NK-92 (cell line): Measurements from ENCODE around the gene MYMX.

Source experiments
- DNase-seq: peaks from one replicate; lab custom pipeline; 2025; ENCODE audit not compliant: unreplicated experiment; lab: John Stamatoyannopoulos, UW

MYMX gene

DNA sequence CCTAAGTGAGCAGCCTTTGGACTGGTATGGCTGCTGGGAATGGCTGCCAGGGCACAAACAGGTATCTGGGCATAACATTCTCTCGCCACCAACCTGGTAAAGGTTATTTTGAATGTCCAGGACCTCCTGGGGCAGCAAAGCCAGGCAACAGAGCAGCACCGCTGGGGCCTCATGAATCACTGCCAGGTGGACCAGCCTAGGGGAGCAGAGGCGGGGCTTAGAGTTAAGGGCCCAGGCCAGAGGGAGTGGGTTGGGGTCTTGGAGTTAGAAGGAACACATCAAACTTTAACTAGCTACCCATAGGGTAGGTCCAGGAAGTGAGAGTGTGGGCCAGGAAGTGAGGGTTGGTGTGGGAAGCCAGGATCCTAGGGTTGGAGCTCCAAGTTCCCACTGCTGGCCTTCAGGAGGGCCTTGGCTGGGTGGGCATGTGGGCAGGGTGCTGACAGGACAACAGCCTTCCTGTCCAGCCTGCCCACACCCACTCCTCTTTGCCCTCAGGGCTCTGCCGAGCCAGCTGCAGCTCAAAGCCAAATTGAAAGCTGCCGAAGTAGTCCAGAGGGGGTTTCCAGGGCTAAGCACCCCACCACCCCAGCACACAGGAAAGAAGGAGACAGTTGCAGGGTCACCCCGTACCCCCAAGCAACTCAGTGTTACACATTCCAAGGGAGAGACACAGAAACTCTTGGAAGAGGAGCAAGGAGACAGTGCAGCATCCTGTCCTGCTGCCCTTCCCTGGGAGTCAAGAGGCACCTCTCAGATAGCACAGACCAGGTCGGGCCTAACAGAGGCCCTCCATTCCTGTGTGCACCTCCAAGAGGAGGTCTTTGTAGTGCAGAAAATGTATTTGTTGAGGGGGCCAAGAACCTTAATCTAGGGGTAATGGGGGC is 46.0 kb downstream of the MYMX start:
- no peak for DNase-seq

DNA sequence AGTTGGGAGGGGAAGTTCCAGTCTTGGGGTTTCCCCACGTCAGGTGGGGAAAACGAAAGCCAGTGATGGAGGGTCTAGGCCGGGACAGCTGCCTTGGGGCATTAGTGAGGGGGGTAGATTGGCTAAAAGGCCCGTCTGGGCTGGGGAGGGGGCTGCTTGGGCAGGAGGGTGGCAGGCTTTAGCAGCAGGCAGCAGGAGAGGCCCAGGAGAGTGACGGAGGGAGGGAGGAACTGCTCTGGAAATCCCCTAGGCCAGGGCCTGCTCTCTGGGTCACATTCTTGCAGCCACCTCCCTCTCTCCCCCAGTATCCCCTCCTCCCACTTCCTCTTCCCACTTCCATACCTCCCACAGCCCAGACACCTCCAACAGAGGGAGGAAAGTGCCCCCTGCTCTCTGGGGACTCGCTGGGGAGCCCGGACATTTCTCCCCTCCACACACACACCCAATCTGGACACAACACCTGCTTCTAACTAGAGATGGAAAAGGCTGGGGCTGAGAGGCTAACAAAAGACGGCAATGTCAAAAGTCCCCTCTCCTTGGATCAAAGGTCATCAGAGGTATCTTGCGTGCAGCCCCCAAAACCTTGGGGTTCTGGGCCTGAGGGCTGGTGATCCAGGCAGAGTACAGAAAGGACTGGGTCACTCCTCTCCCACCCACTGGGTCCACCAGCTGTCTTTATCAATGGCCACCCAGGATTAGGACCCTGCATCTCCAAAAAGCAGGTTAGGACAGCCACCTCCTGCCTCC is 46.8 kb downstream of the MYMX start:
- no peak for DNase-seq

DNA sequence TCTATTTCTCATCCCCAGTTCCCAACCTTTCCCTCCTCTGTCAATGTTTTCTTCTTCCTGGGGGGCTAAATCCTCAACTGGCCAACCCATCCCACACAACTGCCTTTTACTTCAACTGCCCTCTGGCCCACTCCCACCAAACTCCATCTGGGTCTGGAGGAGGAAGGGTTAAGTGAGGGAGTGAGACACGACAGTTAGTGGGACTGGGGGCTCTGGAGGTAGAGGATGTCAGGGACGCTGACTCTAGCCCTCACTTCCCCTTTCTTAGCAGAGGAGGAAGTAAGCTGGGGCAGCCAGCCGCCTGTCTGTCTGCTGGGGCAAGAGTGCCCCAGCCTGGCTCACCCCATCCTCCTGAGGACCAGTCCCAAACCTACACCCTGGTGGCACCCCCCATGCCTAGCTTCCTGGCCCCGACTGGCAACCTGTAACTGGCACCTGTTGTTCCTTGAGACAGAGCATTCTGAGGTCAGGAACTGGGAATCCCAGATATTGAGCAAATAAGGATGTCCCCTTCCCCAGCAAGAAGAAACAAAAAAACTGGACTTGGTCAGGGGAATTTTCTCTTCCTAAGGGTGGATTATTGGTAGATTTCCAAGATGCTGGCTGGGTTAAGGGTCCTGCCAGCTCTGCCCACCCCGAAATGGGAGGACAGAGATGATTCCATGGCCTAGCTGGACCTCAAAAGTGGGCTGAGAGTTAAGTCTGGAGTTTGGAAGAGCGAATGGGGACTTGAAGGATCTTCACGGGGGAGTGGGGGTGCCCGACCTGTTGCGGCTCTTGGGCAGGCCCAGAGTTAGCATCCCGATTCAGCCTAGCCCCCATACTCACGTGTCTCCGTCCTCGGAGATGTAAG is 47.7 kb downstream of the MYMX start:
- no peak for DNase-seq

DNA sequence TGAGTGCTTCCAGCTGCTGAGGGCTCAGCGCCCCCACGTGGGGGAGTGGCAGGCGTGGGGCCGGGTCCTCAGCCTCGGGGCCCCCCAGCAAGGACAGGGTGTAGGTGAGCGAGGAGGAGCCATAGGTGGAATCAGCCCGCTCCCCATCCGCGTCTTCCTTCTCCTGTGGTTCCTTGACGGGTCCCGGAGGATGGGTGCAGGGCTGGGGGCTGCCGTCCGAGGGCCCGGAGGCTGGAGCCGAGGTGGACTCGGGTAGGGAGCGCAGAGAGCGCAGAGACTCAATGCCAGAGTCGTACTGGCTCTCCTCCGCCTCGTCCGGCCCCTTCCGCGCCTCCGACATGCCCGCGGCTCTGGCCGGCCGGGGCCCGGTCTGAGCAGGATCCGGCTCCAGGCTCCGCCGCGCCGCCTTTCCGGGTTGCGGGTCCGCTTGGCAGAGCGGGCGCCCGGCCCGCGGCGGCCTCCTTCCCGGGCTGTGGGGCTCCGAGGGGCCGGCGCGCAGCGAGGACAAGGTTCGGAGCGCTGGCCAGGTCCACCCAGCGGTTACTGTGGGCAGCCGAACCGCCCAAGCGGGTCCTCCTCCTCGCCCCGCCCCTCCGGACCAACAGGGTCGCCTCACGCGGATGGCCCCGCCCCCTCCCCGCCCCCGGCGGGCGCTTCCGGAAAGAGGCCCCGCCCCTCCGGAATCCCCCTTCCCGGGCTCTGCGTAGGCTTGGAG is 48.4 kb downstream of the MYMX start, which contains the start of gene NFKBIE:
TSS of gene NFKBIE (minus strand) at position 545 of the 715 bp plus-strand sequence. CDS start at position 340, 205 bp downstream.
- peak; percentile 53 for DNase-seq

DNA sequence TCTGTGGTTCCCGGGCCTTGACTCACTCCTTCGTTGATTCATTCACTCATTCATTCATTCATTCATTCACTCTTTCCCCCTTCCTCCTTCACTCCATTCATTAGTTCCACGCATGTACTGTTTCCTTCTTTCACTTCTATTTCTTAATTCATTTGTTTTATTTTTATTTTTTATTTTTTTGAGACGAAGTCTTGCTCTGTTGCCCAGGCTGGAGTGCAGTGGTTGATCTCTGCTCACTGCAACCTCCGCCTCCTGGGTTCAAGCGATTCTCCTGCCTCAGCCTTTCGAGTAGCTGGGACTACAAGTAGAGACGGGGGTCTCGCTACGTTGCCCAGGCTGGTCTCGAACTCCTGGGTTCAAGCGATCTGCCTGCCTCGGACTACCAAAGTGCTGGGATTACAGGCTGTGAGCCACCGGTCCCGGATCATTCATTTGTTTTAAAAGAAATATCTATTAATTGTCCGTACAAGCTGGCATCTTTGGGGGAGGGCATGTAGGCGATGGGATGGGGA is 49.1 kb downstream of the MYMX start:
- DNase-seq: no peak

DNA sequence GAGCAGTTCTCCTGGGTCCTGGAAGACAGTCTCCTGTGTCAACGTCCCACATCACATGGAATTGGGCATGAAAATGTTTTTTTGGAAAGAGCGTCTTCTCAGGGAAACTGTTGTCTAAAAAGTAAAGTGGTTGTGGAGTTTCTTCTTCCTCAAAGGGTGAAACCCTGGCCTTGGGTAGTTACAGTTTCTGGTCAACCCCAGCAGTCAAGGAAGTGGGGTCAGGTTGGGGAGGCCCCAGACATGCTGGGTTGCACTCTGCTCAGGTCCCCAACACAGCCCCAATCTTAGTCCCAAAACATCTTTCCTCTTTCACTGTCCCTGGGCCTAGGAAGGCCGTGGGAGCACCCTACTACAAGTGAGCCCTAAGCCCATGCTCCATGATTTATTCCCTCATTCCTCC is 49.6 kb downstream of the MYMX start:
- DNase-seq: no peak

DNA sequence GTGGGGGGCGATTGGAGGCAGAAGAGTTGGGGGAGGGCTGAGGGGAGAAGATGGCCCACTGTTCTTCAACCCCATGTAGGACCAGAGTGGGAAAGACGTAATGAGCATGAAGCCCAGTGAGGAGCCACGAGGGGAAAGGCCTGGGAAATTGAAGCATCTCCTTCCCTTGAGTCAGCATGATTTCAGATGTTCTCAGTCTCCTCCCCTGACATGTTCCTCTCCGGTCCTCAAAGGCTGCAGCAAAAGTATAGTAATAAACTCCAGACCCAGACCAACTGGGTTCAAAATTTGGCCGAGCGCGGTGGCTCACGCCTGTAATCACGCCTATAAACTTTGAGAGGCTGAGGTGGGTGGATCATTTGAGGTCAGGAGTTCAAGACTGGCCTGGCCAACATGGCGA is 50.5 kb downstream of the MYMX start:
- DNase-seq: no peak
